HG03520 (cell line): ENCODE data around the gene NAA10.
"Not testable (repeated sequence)": the region's sequence is repeated elsewhere in the genome, so short reads cannot be mapped to it uniquely, and the experiment has no call there.

Experiments
- ATAC-seq: cut with Tn5 transposase; IDR thresholded peaks from one replicate; pipeline ENCODE4 v1.9.1; 2021; ENCODE audit warnings: mild to moderate bottlenecking, moderate library complexity; ENCODE audit not compliant: unreplicated experiment

The NAA10 gene

GRCh38 chrX:153934762-153935325 lies at the start of gene NAA10:
NAA10 (minus strand) TSS chrX:153935037; CDS start chrX:153934904, 133 bp downstream.
- ATAC-seq = peak; percentile 79

- ATAC-seq = no peak
These were observed 48.5 kb upstream of the NAA10 start for GRCh38 chrX:153983321-153983801.

- no peak for ATAC-seq
These were observed 47.1 kb upstream of the NAA10 start for GRCh38 chrX:153981771-153982533.

- ATAC-seq = no peak
These were observed 46.4 kb upstream of the NAA10 start for GRCh38 chrX:153981231-153981630.

GRCh38 chrX:153980394-153980793 lies 45.6 kb upstream of the NAA10 start:
- not testable (repeated sequence) for ATAC-seq

GRCh38 chrX:153974726-153975286 lies 40.0 kb upstream of the NAA10 start:
- no peak for ATAC-seq

- no peak for ATAC-seq
These were observed 39.3 kb upstream of the NAA10 start for GRCh38 chrX:153974003-153974725.

- ATAC-seq = no peak
These were observed 38.5 kb upstream of the NAA10 start for GRCh38 chrX:153973127-153974002.

GRCh38 chrX:153972368-153973126 lies 37.7 kb upstream of the NAA10 start, which contains the start of gene TMEM187:
TMEM187 (plus strand) TSS chrX:153972754; CDS start chrX:153982063, 9,309 bp downstream.
- ATAC-seq = peak; percentile 54

- ATAC-seq = peak; percentile 37
These were observed 36.9 kb upstream of the NAA10 start, which contains the start of gene HCFC1 for GRCh38 chrX:153971450-153972367. HCFC1 (minus strand) TSS chrX:153971818; CDS start chrX:153970840, 978 bp downstream.

GRCh38 chrX:153971124-153971449 lies 36.2 kb upstream of the NAA10 start:
- ATAC-seq = peak; percentile 31

GRCh38 chrX:153970357-153971123 lies 35.7 kb upstream of the NAA10 start:
- ATAC-seq = peak; percentile 0

- ATAC-seq = no peak
These were observed 35.1 kb upstream of the NAA10 start for GRCh38 chrX:153969904-153970356.

- no peak for ATAC-seq
These were observed 34.5 kb upstream of the NAA10 start for GRCh38 chrX:153969125-153969903.

GRCh38 chrX:153968754-153969124 lies 33.9 kb upstream of the NAA10 start:
- ATAC-seq = no peak

- ATAC-seq = no peak
These were observed 33.4 kb upstream of the NAA10 start for GRCh38 chrX:153968255-153968654.
